ENCODE data around the gene FAM219A.

DNA sequence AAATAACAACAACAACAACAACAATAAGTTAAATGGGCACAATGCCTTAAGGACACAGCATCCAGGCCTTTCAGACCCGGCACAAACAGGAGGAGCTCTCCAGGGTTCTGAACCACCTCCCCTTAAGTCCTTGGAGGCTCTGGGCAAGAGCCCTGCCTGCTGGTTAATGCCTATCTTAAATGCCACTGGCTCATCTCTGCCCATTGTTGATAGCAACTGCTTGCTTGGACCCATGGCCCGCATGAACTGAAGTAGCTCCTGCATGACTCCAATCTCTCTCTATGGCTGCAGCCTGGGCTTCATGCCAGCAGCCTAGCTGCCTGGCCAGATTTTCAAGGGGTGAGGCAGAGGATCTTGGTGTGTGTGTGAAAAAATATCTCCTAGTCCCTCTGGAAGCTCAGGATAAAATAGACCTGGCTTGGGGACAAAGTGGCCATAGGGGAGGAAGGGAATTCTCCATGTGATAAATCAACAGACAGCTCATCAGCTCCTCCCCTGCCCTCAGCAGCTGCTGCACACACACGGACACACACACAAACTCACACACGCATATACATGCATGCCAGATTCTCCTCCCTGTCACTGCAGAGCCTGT, 27.4 kb downstream of the FAM219A start:
- TF ChIP-seq POLR2AphosphoS5 (IDR thresholded peaks at IDR 0.05) (no peak), POLR2A (IDR thresholded peaks at IDR 0.05) (no peak)
- TF ChIP-seq, protein P1, sequence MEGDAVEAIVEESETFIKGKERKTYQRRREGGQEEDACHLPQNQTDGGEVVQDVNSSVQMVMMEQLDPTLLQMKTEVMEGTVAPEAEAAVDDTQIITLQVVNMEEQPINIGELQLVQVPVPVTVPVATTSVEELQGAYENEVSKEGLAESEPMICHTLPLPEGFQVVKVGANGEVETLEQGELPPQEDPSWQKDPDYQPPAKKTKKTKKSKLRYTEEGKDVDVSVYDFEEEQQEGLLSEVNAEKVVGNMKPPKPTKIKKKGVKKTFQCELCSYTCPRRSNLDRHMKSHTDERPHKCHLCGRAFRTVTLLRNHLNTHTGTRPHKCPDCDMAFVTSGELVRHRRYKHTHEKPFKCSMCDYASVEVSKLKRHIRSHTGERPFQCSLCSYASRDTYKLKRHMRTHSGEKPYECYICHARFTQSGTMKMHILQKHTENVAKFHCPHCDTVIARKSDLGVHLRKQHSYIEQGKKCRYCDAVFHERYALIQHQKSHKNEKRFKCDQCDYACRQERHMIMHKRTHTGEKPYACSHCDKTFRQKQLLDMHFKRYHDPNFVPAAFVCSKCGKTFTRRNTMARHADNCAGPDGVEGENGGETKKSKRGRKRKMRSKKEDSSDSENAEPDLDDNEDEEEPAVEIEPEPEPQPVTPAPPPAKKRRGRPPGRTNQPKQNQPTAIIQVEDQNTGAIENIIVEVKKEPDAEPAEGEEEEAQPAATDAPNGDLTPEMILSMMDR (IDR thresholded peaks at IDR 0.05): no peak

Data from upper lobe of left lung (tissue), 4 donors.